ENCODE results near the gene ABHD16B.
"Not testable (repeated sequence)": the region's sequence is repeated elsewhere in the genome, so short reads cannot be mapped to it uniquely, and the experiment has no call there.

Gene ABHD16B

GRCh38 chr20:63835021-63835858 lies 26.1 kb upstream of the ABHD16B start:
- peak; percentile 96 for DNase-seq (ENCODE audit: low read depth)

GRCh38 chr20:63836458-63837344 lies 24.6 kb upstream of the ABHD16B start:
- no peak for DNase-seq (ENCODE audit: low read depth)

GRCh38 chr20:63837479-63837878 lies 23.8 kb upstream of the ABHD16B start:
- DNase-seq (ENCODE audit: low read depth), result no peak

DNA sequence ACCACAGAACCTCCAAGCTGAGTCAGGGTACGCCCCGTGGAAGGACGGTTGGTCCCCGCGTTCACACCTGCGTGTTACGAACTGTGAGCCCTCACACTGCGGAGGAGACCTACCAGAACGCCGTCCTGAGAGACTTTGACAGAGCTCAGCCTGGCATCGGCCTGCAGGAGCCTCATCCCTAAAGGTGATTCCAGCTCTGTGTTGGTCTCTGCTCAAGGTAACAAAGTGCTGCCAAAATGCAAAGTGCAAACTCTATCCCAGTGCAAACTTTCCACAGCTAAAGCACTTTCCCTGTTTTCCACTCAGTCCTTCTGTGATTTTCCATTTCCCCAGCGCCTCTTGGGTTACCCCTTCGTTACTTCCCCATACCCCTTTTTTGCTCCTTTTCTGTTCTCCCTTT lies 21.7 kb upstream of the ABHD16B start:
- no peak for DNase-seq (ENCODE audit: low read depth)

- no peak for DNase-seq (ENCODE audit: low read depth)
Measured at GRCh38 chr20:63840405-63840828, 20.9 kb upstream of the ABHD16B start.

DNA sequence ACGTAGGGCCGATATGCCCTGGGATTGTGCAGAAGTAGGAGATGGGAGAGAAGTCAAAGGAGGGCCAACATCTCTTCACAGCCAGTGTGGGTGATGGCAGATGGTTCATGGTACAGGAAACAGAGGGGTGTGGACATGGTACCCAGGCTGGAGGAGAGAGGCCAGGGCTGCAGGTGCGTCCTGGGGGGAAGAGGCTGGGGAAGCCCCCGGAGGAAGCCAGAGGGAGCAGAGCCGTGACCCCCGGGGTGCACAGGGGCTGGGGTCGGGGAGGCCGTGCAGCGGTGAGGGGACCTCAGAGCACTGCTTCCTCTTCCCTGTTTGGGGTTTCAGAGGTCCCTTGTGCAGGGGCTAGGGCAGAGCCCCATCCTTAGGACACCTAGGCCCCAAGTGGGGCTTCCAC lies 19.0 kb upstream of the ABHD16B start:
- DNase-seq (ENCODE audit: low read depth), result no peak

- DNase-seq (ENCODE audit: low read depth), result no peak
Measured at GRCh38 chr20:63843222-63843621, 18.1 kb upstream of the ABHD16B start.

GRCh38 chr20:63843778-63844177 lies 17.5 kb upstream of the ABHD16B start:
- DNase-seq (ENCODE audit: low read depth), result no peak

- DNase-seq (ENCODE audit: low read depth), result no peak
Measured at GRCh38 chr20:63844511-63844991, 16.7 kb upstream of the ABHD16B start.

DNA sequence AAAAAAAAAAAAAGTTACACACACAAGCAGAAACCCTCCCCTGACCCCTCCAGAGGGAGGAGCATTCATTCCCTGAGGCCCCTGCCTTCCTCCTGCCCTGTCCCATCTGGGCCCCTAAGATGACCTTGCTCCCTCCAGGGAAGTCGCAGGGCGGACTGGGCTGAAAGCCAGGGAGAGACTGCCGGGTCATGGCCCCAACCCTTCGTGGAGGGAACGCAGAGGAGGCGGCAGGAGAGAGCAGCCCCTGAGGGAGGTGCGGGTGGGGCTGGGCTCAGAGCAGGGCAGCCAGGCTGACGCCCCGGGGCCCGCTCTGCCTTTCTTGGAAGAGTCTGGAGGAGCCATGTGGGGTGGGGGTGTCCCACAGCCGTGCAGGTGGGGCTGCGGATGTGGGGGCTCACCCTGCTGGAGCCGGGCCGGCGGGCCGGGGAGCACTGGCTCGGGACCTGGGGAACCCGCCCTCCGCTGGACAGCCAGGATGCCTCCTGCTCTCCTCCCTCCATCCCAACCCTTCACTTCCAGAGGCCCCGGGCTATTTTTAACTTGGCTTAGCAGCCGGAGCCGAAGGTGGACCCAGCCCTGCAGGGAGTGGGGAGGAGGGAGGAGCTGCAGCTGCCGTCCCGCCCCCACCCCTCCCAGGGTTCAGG lies 15.0 kb upstream of the ABHD16B start:
- DNase-seq (ENCODE audit: low read depth), result no peak

GRCh38 chr20:63846888-63847236 lies 14.4 kb upstream of the ABHD16B start:
- DNase-seq (ENCODE audit: low read depth), result no peak

DNA sequence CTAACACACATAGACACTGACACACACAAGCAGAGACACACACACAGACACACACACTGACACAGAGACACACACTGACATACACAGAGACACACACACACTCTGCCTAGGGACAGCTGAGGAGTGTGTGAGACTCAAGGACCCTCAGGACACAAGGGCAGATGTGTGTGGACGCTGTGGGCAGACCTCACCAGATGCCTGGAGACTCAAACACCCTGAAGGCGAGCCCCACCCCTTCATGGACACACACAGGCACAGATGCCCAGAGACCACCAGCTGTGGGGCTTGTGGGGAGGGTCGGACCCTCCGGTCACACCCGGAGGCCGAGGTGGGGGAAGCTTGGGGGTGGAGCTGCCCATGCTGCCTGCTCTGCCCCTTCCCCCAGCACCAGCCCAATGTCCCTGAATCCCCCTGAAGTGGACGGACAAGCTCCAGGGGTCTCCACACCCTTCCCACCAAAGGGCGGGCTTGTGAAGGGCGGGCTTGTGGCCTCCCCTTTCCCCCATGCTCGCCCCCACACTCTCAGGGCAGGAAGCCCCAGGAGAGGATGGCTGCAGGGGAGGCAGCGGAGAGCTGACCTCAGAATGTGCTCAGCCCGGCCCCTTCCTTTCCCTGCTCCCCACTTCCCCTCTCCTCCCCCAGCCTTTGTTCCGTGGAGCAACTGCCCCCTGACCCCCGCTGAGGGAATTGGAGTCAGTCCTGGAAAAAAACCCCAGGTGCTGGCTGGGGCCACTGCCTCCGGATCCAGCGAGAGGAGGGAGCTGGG lies 13.9 kb upstream of the ABHD16B start:
- DNase-seq (ENCODE audit: low read depth), result no peak

- DNase-seq (ENCODE audit: low read depth), result no peak
Measured at GRCh38 chr20:63848003-63848911, 13.0 kb upstream of the ABHD16B start.

GRCh38 chr20:63850689-63851547 lies 10.4 kb upstream of the ABHD16B start:
- DNase-seq (ENCODE audit: low read depth), result no peak

- not testable (repeated sequence) for DNase-seq (ENCODE audit: low read depth)
Measured at GRCh38 chr20:63851548-63851943, 9.8 kb upstream of the ABHD16B start.

GRCh38 chr20:63853733-63854068 lies 7.6 kb upstream of the ABHD16B start:
- DNase-seq (ENCODE audit: low read depth), result not testable (repeated sequence)

GRCh38 chr20:63854069-63854765 lies 7.1 kb upstream of the ABHD16B start:
- no peak for DNase-seq (ENCODE audit: low read depth)

GRCh38 chr20:63854766-63855362 lies 6.4 kb upstream of the ABHD16B start:
- DNase-seq (ENCODE audit: low read depth), result no peak

Data from non-pigmented ciliary epithelial cell (primary cell).